ENCODE measurements around the gene RNF144A. TPM values are rescaled to one million over a fixed set of nuclear protein-coding genes. Genes with fewer than 3 reads are reported as not detected.

The RNF144A gene
- total and polyA plus RNA-seq, 10 of the 15 experiments (the other 5 are each of a cell fraction or from before 2014, with no cell fraction given) = 0.02 to 12.1 (median 0.48) TPM; not detected in 1

DNA sequence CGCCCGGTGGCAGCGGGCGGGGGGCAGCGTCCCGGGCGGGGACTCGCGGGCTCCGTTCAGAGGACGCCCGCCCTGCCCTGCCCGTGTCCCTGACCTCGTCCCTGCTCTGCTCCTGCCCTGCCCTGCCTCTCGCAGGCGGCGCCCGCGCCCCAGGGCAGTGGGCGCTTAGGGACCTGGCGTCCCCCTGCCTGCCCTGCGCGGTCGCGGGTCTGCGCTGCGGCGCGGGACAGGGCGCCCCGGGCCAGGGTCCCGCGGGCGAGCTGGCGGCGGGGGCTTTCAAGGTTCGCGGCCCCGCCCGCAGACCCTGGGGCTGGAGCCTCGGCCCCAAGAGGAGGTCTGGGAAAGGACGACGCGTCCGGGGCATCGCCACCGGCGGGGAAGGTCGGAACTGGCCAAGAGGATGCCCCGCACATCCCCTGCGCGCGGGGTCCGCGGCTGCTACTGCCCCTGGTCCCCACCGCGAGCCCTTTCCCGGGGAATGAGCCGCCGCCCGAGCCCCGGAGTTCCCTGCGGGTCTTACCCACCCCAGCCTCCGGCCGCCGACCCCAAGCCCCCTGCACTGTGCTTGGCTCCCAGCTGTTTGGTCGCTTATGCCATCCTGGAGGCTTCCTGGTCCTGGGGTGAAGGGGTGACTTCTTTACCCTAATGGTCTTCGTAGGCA lies 679 bp downstream of the RNF144A start:
- DNase-seq (ENCODE audit: low read depth, low spot score) (no peak), FAIRE-seq (no peak), ATAC-seq (peak; percentile 47)
- Histone ChIP-seq H3K9me3 (replicated peaks; ENCODE audit: control insufficient read depth, insufficient read depth, low read length) (peaks cover 3% of the 10 kb centered on the region; the same call in 2 of the 3 replicates), H3K4me1 (ENCODE audit: control insufficient read depth, insufficient read depth, low read length) (peaks cover 10% of the 10 kb centered on the region; the same call in 1 of the 2 replicates), H3K9ac (ENCODE audit: control insufficient read depth, insufficient read depth, low read length) (peak overlapping the region; percentile 52; the same call in 1 of the 2 replicates), H3K36me3 (ENCODE audit: control insufficient read depth in 2 of 2, insufficient read depth in 2 of 2, low read length in 1 of 2) (no peaks in the 10 kb centered on the region), H3K27ac (ENCODE audit: control insufficient read depth, insufficient read depth) (no peak overlapping the region), H4K20me1 (ENCODE audit: control insufficient read depth, insufficient read depth) (no peaks in the 10 kb centered on the region), H3K27me3 (replicated peaks in 1 of 2; ENCODE audit: control insufficient read depth in 2 of 2, insufficient read depth in 2 of 2, low read length in 1 of 2) (no peaks in the 10 kb centered on the region), H3K4me3 (peak overlapping the region; percentile 78), H2AFZ (ENCODE audit: control insufficient read depth, low read depth, low read length) (peak overlapping the region; percentile 52), H3K79me2 (ENCODE audit: control insufficient read depth, insufficient read depth, low read length) (no peaks in the 10 kb centered on the region), H3K4me2 (ENCODE audit: control insufficient read depth, insufficient read depth) (peak overlapping the region; percentile 71; the same call in 1 of the 2 replicates)
- ChIA-PET RAD21 (ENCODE audit: unreplicated experiment) (interaction anchor here (1.3 to 3.7 kb wide), 4 partner anchors 9 to 118 kb away, joined by 3 to 15 read pairs (median 4); no protein-coding TSS in a partner anchor), POLR2A (interaction anchor here (1.2 to 1.4 kb wide), 2 partner anchors 8 to 53 kb away, joined by 3 to 4 read pairs; partner anchors contain the start of gene CMPK2), CTCF (interaction anchor here (0.6 to 4.3 kb wide), 10 partner anchors 11 to 95 kb away, joined by 3 to 52 read pairs (median 10); no protein-coding TSS in a partner anchor), SMC1A (ENCODE audit: uncharacterized antibody, unreplicated experiment) (interaction anchor here (1.0 to 2.9 kb wide), 3 partner anchors 8 to 27 kb away, joined by 3 to 10 read pairs (median 4); no protein-coding TSS in a partner anchor)
- intact Hi-C loops (cut with micrococcal nuclease; ENCODE audit: unreplicated experiment) (loop anchor here (1.0 kb wide), 1 partner anchor 21 kb away; no protein-coding TSS in a partner anchor), in situ Hi-C loops (cut with MboI) (no loop called here)
- BruUV-seq (replicated peaks) = no TSS peak
- TF ChIP-seq NR2C2 (IDR thresholded peaks at IDR 0.05; ENCODE audit: borderline replicate concordance, control insufficient read depth, insufficient read length, low read depth) (no peak), NR2F1 (conservative IDR thresholded peaks at IDR 0.05) (no peak), SREBF1 (IDR thresholded peaks at IDR 0.05; ENCODE audit: low read length) (no peak), GATAD2B (conservative IDR thresholded peaks at IDR 0.05; ENCODE audit: low read depth) (no peak), ZNF384 (IDR thresholded peaks at IDR 0.05; ENCODE audit: borderline replicate concordance, low read depth, low read length) (no peak), CREM (IDR thresholded peaks at IDR 0.05; ENCODE audit: low read depth) (no peak), CREB1 (IDR thresholded peaks at IDR 0.05; ENCODE audit: low read depth) (no peak), POLR2A (IDR thresholded peaks at IDR 0.05; ENCODE audit: low read depth, low read length) (no peak), POLR2AphosphoS5 (IDR thresholded peaks at IDR 0.05; ENCODE audit: low read length) (no peak), MXI1 (IDR thresholded peaks at IDR 0.05; ENCODE audit: low read depth, low read length) (0 out of 2 replicates have a peak, but pooled peaks have one; percentile 13), BMI1 (IDR thresholded peaks at IDR 0.05; ENCODE audit: borderline replicate concordance) (no peak), IKZF1 (conservative IDR thresholded peaks at IDR 0.05) (peak; percentile 36; the same call in 1 of the 2 replicates), MYB (IDR thresholded peaks at IDR 0.05; ENCODE audit: borderline replicate concordance, low read depth, low read length) (no peak), SMAD5 (IDR thresholded peaks at IDR 0.05; ENCODE audit: low read depth) (no peak)
- TF ChIP-seq, protein P1, sequence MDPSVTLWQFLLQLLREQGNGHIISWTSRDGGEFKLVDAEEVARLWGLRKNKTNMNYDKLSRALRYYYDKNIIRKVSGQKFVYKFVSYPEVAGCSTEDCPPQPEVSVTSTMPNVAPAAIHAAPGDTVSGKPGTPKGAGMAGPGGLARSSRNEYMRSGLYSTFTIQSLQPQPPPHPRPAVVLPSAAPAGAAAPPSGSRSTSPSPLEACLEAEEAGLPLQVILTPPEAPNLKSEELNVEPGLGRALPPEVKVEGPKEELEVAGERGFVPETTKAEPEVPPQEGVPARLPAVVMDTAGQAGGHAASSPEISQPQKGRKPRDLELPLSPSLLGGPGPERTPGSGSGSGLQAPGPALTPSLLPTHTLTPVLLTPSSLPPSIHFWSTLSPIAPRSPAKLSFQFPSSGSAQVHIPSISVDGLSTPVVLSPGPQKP (IDR thresholded peaks at IDR 0.05; ENCODE audit: low read depth, low read length) = no peak
- WGBS (ENCODE audit: insufficient coverage, insufficient replicate concordance, low lambda C conversion rate, missing lambda C conversion rate) = 5% methylated on average over 37 of the region's 68 CpGs
